Smooth muscle cell (in vitro differentiated cells): ENCODE data around the gene SLIT3. TPM values are rescaled to one million over a fixed set of nuclear protein-coding genes. Genes with fewer than 3 reads are reported as not detected.

ENCODE experiments used
- DNase-seq: peaks from one replicate; lab custom pipeline; 2025; ENCODE audit not compliant: unreplicated experiment; lab: John Stamatoyannopoulos, UW
- H2AFZ ChIP-seq: fragments of 200-600 bp; sonication (generic); 2 replicates; pipeline ENCODE4 v1.6.0; 2016; ENCODE audit warnings: antibody characterized with exemption, low read depth, mild to moderate bottlenecking
- H3F3A ChIP-seq: fragments of 200-600 bp; sonication (generic); 2 replicates; pipeline ENCODE4 v1.6.0; 2017; ENCODE audit warnings: antibody characterized with exemption, low read depth
- H3K27ac ChIP-seq: fragments of 200-600 bp; sonication (generic); 2 replicates; pipeline ENCODE4 v1.5.1; 2016; ENCODE audit warnings: low read depth, mild to moderate bottlenecking
- H3K27me3 ChIP-seq: fragments of 200-600 bp; sonication (generic); 2 replicates; pipeline ENCODE4 v1.6.1; 2016; ENCODE audit warnings: low read depth, mild to moderate bottlenecking
- H3K36me3 ChIP-seq: fragments of 200-600 bp; sonication (generic); 2 replicates; pipeline ENCODE4 v1.5.1; 2016; ENCODE audit warnings: low read depth
- H3K4me1 ChIP-seq: fragments of 200-600 bp; sonication (generic); 2 replicates; pipeline ENCODE4 v1.5.1; 2016; ENCODE audit warnings: low read depth
- H3K4me2 ChIP-seq: fragments of 200-600 bp; sonication (generic); 2 replicates; pipeline ENCODE4 v1.6.0; 2016; ENCODE audit warnings: mild to moderate bottlenecking
- H3K4me3 ChIP-seq: fragments of 200-600 bp; sonication (generic); 2 replicates; pipeline ENCODE4 v1.5.1; 2016; ENCODE audit warnings: mild to moderate bottlenecking
- H3K79me2 ChIP-seq: fragments of 200-600 bp; sonication (generic); 2 replicates; pipeline ENCODE4 v1.6.0; 2016; ENCODE audit warnings: low read depth, mild to moderate bottlenecking
- H3K9ac ChIP-seq: fragments of 200-600 bp; sonication (generic); 2 replicates; pipeline ENCODE4 v1.6.0; 2016; ENCODE audit warnings: low read depth
- H3K9me3 ChIP-seq: fragments of 200-600 bp; sonication (generic); replicated peaks from 2 replicates; pipeline ENCODE4 v1.5.1; 2016; ENCODE audit warnings: low read depth
- H4K20me1 ChIP-seq: fragments of 200-600 bp; sonication (generic); 2 replicates; pipeline ENCODE4 v1.6.0; 2016; ENCODE audit warnings: low read depth
- WGBS: methylation state at CpG from one replicate; pipeline ENCODE4 v1.1.7; 2016; ENCODE audit warnings: low lambda C conversion rate; 5-methylcytosine and 5-hydroxymethylcytosine counted together
- polyA plus RNA-seq: library from polyadenylated mRNA; unstranded; fragments of >200 nt; fragmentation: Nextera tagmentation; extraction: Ambion mirVana; gene quantifications from 2 replicates; pipeline ENCODE4 v1.2.1, GENCODE V29; 2016
- total RNA-seq: library from RNA; depleted of rRNA; stranded (reverse); fragments of >200 nt; gene quantifications from 2 replicates; pipeline ENCODE4 v1.2.3, GENCODE V29; 2014
- TF ChIP-seq, protein P1 (sequence below): fragments of 200-600 bp; sonication (generic); IDR thresholded peaks from 2 replicates; pipeline ENCODE4 v1.5.1; 2017; ENCODE audit warnings: borderline replicate concordance, mild to moderate bottlenecking, antibody characterized with exemption; ENCODE audit not compliant: insufficient read depth, poor library complexity, severe bottlenecking

The SLIT3 gene
- total and polyA plus RNA-seq, 2 experiments from 2014 or later: 25.4 to 29.5 TPM

DNA sequence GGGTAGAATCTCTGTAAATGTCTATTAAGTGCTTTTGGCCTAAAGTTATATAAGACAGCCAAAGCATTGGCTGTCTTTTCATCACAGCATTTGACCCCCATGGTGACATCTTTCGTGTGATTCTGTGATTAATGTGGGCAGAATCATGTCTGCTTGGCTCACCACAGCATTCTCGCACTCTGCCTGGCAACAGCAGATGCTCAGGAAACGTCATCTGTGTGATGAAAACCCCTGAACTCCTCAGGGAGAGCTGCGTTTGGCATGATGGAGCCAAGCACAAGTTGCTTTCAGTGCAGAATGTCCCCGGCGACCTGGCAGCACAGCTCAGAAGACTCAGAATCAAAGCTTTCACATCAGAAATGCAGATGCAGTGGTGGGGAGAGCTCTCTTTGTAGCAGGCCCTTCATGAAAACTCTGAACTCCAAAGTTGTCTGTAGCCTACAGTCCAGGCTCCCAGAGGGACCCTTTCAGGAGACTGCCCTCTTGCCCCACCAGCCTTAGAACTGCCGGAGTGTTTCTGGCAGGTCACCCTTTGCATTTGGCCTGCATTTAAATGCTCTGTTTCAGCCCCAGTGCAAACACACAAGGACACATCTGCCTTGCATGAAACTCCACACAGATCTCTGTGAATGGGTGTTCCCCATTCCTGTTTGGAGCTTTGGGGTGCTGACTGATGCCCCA is 566.2 kb downstream of the SLIT3 start:
- H3K36me3 ChIP-seq: peaks cover 10% of the 10 kb centered on the region
- peaks cover 2% of the 10 kb centered on the region for H3K9me3 ChIP-seq
- no peak overlapping the region for H3K27ac ChIP-seq
- H3K4me3 ChIP-seq: no peak overlapping the region
- H3K27me3 ChIP-seq: no peaks in the 10 kb centered on the region
- H2AFZ ChIP-seq: no peak overlapping the region
- no peak for DNase-seq
- H3F3A ChIP-seq: no peaks in the 10 kb centered on the region
- no peak overlapping the region for H3K9ac ChIP-seq
- H3K79me2 ChIP-seq: no peaks in the 10 kb centered on the region
- TF ChIP-seq, protein P1, sequence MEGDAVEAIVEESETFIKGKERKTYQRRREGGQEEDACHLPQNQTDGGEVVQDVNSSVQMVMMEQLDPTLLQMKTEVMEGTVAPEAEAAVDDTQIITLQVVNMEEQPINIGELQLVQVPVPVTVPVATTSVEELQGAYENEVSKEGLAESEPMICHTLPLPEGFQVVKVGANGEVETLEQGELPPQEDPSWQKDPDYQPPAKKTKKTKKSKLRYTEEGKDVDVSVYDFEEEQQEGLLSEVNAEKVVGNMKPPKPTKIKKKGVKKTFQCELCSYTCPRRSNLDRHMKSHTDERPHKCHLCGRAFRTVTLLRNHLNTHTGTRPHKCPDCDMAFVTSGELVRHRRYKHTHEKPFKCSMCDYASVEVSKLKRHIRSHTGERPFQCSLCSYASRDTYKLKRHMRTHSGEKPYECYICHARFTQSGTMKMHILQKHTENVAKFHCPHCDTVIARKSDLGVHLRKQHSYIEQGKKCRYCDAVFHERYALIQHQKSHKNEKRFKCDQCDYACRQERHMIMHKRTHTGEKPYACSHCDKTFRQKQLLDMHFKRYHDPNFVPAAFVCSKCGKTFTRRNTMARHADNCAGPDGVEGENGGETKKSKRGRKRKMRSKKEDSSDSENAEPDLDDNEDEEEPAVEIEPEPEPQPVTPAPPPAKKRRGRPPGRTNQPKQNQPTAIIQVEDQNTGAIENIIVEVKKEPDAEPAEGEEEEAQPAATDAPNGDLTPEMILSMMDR: no peak
- H3K4me2 ChIP-seq: no peak overlapping the region
- no peaks in the 10 kb centered on the region for H4K20me1 ChIP-seq
- WGBS: 85% methylated on average over 7 of the region's 7 CpGs
- H3K4me1 ChIP-seq: no peaks in the 10 kb centered on the region

DNA sequence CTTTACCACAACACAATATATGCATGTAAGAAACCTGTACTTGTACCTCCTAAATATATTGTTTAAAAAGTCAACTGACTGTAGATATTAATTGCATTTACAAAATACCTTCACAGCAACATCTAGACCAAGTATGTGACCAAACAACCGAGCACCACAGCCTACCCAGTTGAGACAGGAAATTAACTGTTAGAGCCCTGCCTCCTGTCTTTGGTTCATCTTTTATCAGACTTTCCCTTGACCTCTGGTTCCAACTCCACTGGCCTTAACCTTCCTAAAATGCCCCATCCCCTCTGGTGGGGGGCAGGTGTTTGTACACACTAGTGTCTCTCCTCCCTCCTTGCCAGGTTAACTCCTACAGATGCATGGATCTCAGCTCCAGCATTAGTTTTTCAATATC is 566.8 kb downstream of the SLIT3 start:
- TF ChIP-seq, protein P1: no peak

DNA sequence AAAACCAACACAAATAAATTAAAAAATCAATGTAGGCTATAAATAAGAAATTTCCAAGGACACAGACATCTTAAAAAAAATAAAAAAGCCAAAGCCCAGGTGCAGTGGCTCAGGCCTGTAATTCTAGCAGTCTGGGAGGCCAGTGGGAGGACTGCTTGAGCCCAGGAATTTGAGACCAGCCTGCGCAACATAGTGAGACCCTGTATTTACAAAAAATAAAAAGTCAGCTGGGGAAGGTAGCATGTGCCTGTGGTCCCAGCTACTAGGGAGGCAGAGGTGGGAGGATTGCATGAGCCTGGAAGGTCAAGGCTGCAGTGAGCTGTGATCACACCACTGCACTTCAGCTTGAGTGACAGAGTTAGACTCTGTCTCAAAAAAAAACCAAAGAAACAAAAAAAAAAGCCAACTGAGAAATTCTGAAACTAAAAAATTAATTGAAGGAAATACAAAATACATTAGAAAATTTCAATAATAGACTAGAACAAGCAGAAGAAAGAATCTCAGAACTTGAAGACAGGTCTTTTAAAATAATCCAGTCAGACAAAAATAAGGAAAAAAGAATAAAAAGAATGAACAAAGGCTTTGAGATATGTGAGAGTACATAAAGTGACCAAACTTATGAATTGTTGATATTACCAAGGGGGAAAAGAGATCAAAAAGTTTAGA is 572.3 kb downstream of the SLIT3 start:
- H4K20me1 ChIP-seq: no peaks in the 10 kb centered on the region
- H3K36me3 ChIP-seq: peaks cover 16% of the 10 kb centered on the region
- H3K4me3 ChIP-seq: no peak overlapping the region
- no peaks in the 10 kb centered on the region for H3F3A ChIP-seq
- peaks cover 8% of the 10 kb centered on the region for H3K9me3 ChIP-seq
- DNase-seq: no peak
- no peaks in the 10 kb centered on the region for H3K79me2 ChIP-seq
- no peaks in the 10 kb centered on the region for H3K27me3 ChIP-seq
- TF ChIP-seq, protein P1: no peak
- H2AFZ ChIP-seq: no peak overlapping the region
- H3K4me1 ChIP-seq: no peaks in the 10 kb centered on the region
- WGBS: 100% methylated on average over 1 of the region's 1 CpG
- no peak overlapping the region for H3K27ac ChIP-seq
- H3K4me2 ChIP-seq: no peak overlapping the region
- H3K9ac ChIP-seq: no peak overlapping the region

More for the DNA sequence above, 566.8 kb downstream of the SLIT3 start:
- no peak overlapping the region for H3K27ac ChIP-seq
- no peak overlapping the region for H2AFZ ChIP-seq
- H3K4me2 ChIP-seq: no peak overlapping the region
- H3K9me3 ChIP-seq: peaks cover 8% of the 10 kb centered on the region
- H3K4me3 ChIP-seq: no peak overlapping the region
- peaks cover 10% of the 10 kb centered on the region for H3K36me3 ChIP-seq
- H3K4me1 ChIP-seq: no peaks in the 10 kb centered on the region
- WGBS: 93% methylated on average over 1 of the region's 1 CpG
- H3K79me2 ChIP-seq: no peaks in the 10 kb centered on the region
- no peaks in the 10 kb centered on the region for H4K20me1 ChIP-seq
- no peaks in the 10 kb centered on the region for H3F3A ChIP-seq
- DNase-seq: no peak
- no peaks in the 10 kb centered on the region for H3K27me3 ChIP-seq
- no peak overlapping the region for H3K9ac ChIP-seq

DNA sequence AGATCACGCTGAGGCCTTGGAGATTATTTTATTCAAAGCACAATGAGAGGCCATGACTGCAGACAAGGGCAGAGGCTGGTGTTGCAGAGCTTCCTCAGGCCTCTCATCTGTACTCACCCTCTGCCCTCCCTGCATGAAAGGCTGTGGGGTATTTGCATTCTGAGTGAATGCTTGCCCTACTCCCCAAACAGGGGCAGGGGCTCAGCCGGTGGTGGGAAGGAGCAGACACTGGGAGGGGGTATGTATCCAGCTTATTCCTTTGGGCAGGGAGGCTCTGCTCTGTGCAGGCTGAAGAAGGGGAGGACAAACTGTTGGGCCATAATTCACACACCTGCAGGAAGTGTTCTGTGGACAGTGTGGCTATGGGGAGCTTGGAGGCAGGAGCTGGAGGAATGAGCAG is 573.4 kb downstream of the SLIT3 start:
- TF ChIP-seq, protein P1: no peak
- no peaks in the 10 kb centered on the region for H3K27me3 ChIP-seq
- H4K20me1 ChIP-seq: no peaks in the 10 kb centered on the region
- H3K79me2 ChIP-seq: no peaks in the 10 kb centered on the region
- no peak overlapping the region for H2AFZ ChIP-seq
- H3K27ac ChIP-seq: no peak overlapping the region
- peaks cover 10% of the 10 kb centered on the region for H3K36me3 ChIP-seq
- no peak overlapping the region for H3K4me3 ChIP-seq
- DNase-seq: no peak
- no peak overlapping the region for H3K4me2 ChIP-seq
- H3K9ac ChIP-seq: no peak overlapping the region
- H3F3A ChIP-seq: no peaks in the 10 kb centered on the region
- peaks cover 8% of the 10 kb centered on the region for H3K9me3 ChIP-seq
- WGBS: 79% methylated on average over 2 of the region's 2 CpGs
- H3K4me1 ChIP-seq: no peaks in the 10 kb centered on the region
